Measurements from ENCODE around the gene OTX1.

The OTX1 gene

DNA sequence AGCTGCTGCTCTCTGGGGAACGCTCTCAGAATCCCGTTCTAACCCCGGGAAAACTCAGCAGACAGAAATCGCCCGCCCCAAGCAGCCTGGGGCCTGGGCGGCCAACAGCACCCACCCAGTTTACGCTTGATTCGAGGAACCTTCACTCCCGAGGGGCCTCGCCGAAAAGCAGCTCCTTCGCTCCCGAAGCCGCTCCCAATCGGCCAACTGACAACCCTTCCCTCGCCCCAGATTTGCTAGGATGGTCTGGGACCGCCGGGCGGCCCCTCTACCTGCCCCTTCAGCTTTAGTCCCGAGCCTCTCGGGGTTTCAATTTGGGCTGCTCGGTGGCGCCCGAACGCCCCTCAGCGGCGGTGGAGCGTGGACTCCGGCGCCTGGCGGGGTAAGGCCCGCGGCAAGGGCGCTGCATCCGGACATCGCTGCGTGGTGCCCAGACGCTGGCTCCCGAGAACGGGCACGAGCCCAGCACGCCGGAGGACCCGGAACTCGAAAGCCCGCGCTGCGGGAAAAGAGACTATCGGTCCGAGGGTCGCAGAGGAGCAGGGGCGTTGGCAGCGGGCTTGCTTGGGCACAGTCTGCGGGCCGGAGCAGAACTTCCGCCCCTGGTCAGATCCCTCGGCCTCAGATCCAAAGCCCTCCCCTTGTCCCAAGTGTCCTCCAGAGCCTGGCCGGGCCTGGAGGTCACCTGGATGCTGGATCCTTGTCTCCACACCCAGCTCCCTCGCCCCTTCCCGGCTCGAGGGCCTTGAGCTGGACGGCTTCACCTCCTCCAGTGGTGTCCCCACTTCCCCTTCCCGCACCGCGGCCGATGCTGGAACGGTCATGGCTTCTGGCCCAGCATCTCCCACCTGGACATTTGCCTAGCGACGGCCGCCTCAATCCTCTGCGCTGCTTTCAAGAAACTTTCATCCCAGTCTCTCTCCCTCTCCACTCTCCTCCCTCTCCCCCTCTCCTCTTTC, 3.0 kb upstream of the OTX1 start:
- DNase-seq, result no peak

DNA sequence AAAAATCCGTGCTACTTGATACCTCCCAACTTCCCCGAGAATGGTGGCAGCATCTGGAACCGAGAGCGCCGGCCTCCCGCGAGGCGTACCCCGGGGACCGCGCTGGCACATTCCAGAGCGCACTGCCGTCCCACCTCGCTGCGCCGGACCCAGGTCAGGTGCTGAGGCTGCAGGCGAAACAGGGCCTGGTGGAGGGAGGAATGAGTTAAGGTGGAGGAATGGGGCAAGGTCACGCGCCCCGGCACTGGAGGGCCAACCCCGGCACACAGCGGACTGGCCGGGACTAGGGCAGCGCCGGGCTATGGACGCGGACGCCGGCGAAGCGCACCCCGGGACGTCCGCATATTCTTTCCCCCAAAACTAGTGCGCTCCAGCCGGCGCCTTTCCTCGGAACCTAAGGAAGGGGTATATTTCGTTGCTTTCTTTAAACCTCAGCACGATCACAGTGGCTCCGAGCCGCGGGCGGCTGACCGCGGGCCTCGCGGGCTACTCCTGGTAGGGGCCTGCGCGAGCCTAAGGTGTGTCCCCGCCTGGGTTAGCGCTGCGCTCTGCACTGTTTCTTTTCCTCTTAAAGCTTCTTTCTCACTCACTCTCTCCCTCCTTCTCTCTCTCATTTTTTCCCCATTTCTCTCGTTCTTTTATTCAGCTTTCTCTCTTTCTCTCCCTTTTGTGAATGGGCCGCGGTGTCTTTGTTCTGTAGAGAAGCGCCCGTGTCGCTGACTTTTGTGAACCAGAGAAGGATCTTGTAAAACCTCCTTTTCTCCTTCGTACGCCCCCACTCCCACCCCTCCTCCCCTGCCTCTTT, 2.1 kb upstream of the OTX1 start:
- no peak for DNase-seq

DNA sequence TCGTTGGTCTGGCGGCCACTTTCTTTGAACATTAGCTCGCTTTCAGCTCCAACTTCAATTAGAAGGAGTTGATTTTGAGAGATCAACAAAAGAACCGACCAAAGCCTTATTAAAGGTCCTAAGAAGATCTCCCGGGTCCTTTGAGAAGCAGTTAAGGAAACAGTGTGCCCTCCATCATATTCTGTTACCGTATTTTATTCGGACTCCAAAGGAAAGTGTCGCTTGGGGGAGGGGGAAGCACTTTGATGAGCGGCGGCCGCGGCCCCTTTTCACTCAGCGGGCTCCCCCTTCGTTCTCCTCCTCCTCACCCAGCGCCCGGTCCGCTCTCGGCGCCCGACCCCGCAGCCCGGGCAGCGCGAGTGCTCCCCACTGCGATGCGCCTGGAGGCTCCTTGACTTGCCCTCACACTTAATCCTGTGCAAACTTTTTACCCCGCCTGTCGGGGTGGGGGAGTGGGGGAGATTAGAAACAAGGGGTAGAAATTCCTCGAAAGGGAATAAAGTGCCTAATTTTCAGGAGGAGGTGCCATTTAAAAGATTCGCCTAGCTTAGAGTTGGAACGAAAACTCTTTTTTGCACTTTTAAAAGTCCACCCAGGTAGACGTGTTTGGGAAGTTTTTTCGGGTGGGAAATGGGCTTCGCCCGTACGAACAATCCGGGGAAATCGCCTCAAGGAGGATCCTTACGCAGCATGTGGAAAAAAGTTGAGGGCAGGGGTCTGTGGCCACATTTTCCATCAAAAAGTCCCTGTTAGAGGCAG, 1.2 kb upstream of the OTX1 start:
- DNase-seq, result no peak

DNA sequence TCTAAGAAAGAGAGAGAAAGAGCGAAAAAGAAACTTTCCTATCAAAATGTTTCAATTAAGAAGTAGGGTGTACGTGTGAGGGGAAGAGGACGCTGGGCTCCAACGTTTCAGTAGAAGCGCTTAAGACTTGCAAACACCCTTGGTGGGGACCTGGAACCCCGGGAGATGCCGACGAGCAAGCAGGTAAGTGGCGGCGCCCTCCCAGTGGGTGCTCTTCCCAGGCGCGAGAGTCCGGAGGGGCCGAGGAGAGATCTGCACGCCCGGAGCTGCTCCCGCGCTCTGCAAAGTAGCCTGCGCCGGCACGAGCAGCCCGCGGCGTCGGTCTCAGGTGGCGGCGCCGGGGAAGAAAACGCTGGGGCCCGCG, 678 bp upstream of the OTX1 start:
- no peak for DNase-seq

- no peak for DNase-seq
Observed at GRCh38 chr2:63051042-63051794, 588 bp downstream of the OTX1 start.

GRCh38 chr2:63051795-63052333, 1.2 kb downstream of the OTX1 start:
- no peak for DNase-seq

GRCh38 chr2:63052411-63053080, 1.9 kb downstream of the OTX1 start:
- DNase-seq, result no peak

DNA sequence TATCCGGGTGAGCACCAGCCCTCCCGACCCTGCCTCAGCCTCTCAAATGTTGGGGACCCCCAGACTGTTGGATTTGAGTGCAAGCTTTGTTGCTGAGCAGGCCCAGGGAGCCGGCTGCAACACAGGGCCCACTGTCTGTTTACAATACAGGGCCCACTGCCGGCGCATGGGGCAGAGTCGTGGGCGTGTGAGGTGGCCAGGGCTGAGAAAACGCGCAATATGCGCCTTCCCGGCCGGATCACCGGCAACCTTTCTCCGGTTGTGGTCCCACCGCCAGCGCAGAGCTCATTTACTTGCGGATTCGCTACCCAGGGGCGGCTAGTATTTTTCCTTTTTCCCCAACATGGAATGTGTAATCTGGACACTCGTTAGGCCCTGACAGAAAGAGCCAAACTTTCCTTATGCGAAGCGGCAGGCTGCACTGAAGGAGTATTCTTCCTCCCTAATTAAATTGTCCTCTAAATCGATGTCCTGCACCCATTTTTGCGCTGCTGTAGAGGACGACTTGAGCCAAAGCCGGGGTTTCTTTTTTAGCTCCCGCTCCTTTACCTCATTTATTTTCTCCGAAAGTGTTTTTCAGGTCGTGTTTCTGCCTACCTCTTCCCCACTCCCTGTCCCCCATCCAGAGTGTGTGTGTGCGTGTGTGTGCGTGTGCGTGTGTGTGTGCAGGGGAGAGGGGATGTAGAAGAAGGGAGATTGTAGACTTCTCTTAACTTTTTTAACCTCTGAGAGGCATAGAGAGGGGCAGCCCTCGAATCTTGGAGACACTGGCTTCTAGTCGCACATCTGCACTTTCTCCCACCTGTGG, 2.7 kb downstream of the OTX1 start:
- no peak for DNase-seq

DNA sequence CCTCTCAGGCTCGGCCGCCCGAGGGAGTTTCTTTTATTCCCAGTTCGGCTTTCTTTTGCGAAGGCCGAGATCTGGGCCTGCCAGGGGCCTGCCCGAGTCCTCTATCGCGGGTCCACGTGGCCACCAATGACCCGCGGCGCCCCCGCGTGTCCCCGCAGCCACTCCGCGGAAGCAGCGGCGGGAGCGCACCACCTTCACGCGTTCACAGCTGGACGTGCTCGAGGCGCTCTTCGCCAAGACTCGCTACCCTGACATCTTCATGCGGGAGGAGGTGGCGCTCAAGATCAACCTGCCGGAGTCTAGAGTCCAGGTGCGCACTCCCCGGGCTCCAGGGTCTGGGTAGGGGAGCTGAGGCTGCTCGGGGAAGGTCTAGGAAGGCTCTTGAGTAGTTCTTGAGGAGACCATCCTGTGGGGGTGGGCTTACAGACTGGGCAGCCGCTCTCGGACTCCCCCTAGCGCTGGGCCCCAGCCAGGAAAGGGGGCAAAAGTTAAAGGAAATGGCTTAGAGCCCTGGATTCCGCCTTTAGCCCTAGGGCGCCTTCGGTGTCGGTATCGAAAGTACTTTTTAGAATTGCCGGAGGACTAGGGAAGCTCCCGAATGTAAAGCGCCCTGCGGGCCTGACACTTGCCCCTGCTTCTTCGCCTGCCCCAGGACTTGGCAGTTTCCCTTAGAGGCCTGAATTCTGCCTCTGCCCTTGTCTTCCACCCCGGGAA, 3.4 kb downstream of the OTX1 start:
- no peak for DNase-seq

- no peak for DNase-seq
Observed at GRCh38 chr2:63054841-63055225, 4.2 kb downstream of the OTX1 start.

GRCh38 chr2:63055226-63056106, 4.8 kb downstream of the OTX1 start:
- DNase-seq, result no peak

DNA sequence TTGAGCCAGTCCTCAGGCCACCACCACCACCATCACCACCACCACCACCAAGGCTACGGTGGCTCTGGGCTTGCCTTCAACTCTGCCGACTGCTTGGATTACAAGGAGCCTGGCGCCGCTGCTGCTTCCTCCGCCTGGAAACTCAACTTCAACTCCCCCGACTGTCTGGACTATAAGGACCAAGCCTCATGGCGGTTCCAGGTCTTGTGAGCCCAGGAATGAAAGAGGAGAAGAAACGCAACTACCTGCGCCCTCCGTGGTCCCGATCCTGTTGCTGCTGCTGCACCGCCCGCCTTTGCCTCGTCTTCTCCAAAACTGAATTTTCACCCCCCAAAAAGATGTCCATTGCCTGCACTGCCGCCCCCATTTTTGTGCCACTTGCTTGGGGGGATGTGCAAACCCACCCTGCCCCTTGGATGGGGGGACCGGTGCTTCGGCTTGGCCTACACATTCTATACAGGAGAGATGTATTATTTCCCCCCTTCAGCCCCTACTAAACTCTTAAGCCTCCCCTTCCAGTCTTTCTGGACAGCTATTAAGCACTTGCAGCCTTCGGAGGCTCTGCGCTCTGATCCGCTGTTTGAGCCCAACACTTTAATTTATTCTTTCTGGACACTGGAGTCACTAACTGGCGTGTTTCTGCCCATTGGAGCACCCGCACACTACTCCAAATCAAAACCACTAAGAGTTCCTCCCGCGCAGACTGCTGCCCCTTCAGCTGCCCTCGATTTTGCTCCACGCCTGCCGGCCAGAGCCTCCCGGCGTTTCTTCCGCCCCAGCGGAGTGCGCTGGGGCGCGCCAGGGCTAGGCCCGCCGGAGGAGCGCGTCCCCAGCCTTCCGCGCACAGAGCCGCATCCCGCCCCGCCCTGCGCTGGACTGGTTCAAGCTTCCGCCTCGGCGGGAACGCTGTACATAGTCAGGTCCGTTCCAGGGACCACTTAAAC, 5.7 kb downstream of the OTX1 start:
- DNase-seq, result no peak

GRCh38 chr2:63057249-63058143, 6.9 kb downstream of the OTX1 start:
- DNase-seq, result no peak

GRCh38 chr2:63058144-63058920, 7.7 kb downstream of the OTX1 start:
- no peak for DNase-seq

- no peak for DNase-seq
Observed at GRCh38 chr2:63058921-63059792, 8.5 kb downstream of the OTX1 start.
